ENCODE measurements around the gene MATK. TPM values are rescaled to one million over a fixed set of nuclear protein-coding genes. Genes with fewer than 3 reads are reported as not detected.

The MATK gene
- total RNA-seq, 1 donor from 2014 or later, result 1.8 TPM

DNA sequence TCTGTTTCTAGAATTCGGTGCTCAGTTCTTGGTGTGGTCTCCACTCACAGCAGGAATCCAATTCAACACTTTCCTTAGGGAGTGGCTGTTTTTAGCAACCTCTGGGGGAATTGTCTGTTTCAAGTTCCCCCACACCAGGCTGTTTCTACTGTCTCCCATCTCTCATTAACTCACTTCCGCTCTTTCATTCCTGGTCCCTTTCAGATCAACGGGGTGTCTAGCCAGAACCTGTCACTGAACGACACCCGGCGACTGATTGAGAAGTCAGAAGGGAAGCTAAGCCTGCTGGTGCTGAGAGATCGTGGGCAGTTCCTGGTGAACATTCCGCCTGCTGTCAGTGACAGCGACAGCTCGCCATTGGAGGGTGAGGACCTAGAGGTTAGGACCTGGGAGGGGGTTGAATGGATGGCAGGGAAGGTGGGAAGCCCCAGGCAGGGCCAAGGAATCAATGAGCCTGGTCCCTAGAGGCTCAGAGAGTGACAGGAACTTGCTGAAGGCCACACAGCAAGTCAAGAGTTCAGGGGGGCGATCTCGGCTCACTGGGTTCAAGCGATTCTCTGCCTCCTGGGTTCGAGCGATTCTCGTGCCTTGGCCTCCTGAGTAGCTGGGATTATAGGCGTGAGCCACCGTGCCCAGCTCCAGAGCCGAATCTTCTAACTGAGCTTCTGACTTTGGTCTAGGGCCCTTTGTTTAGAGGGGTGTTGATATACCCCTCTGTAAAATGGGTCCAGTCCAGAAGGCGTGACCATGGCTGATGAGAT, 52.5 kb downstream of the MATK start:
- H3K9me3 Mint-ChIP-seq (ENCODE audit: low read depth), result no peaks in the 10 kb centered on the region
- H3K27me3 Mint-ChIP-seq, result no peaks in the 10 kb centered on the region
- no peak overlapping the region for H3K4me3 Mint-ChIP-seq (ENCODE audit: low read depth)
- no peak for DNase-seq (ENCODE audit: low spot score, unreplicated experiment)
- peaks cover 12% of the 10 kb centered on the region for H3K36me3 Mint-ChIP-seq (ENCODE audit: insufficient read depth)
- no peaks in the 10 kb centered on the region for H3K4me1 Mint-ChIP-seq (ENCODE audit: low read depth)
- TF ChIP-seq, protein P1, sequence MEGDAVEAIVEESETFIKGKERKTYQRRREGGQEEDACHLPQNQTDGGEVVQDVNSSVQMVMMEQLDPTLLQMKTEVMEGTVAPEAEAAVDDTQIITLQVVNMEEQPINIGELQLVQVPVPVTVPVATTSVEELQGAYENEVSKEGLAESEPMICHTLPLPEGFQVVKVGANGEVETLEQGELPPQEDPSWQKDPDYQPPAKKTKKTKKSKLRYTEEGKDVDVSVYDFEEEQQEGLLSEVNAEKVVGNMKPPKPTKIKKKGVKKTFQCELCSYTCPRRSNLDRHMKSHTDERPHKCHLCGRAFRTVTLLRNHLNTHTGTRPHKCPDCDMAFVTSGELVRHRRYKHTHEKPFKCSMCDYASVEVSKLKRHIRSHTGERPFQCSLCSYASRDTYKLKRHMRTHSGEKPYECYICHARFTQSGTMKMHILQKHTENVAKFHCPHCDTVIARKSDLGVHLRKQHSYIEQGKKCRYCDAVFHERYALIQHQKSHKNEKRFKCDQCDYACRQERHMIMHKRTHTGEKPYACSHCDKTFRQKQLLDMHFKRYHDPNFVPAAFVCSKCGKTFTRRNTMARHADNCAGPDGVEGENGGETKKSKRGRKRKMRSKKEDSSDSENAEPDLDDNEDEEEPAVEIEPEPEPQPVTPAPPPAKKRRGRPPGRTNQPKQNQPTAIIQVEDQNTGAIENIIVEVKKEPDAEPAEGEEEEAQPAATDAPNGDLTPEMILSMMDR (IDR thresholded peaks at IDR 0.05; ENCODE audit: unreplicated experiment), result no peak
- H3K27ac Mint-ChIP-seq, result no peak overlapping the region

GRCh38 chr19:3732108-3732507, 54.1 kb downstream of the MATK start:
- H3K4me1 Mint-ChIP-seq (ENCODE audit: low read depth), result no peaks in the 10 kb centered on the region
- H3K9me3 Mint-ChIP-seq (ENCODE audit: low read depth), result no peaks in the 10 kb centered on the region
- no peak for DNase-seq (ENCODE audit: low spot score, unreplicated experiment)
- peaks cover 8% of the 10 kb centered on the region for H3K36me3 Mint-ChIP-seq (ENCODE audit: insufficient read depth)
- no peaks in the 10 kb centered on the region for H3K27me3 Mint-ChIP-seq
- H3K27ac Mint-ChIP-seq, result no peak overlapping the region
- H3K4me3 Mint-ChIP-seq (ENCODE audit: low read depth), result no peak overlapping the region
- TF ChIP-seq, protein P1 (IDR thresholded peaks at IDR 0.05; ENCODE audit: unreplicated experiment), result no peak

DNA sequence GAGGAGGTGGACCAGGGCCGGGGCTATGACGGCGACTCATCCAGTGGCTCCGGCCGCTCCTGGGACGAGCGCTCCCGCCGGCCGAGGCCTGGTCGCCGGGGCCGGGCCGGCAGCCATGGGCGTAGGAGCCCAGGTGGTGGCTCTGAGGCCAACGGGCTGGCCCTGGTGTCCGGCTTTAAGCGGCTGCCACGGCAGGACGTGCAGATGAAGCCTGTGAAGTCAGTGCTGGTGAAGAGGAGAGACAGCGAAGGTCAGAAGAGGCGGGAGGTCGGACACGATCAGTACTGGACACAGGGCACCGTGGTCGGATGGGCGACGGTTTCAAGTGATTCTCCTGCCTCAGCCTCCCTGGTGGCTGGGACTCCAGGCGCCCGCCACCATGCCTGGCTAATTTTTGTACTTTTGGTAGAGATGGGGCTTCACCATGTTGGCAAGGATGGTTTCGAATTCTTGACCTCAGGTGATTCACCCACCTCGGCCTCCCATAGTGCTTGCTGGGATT, 55.7 kb downstream of the MATK start:
- Mint-ChIP-seq H3K4me3 (ENCODE audit: low read depth) (no peak overlapping the region), H3K36me3 (ENCODE audit: insufficient read depth) (peaks cover 7% of the 10 kb centered on the region), H3K9me3 (ENCODE audit: low read depth) (no peaks in the 10 kb centered on the region), H3K27ac (no peak overlapping the region), H3K27me3 (no peaks in the 10 kb centered on the region), H3K4me1 (ENCODE audit: low read depth) (no peaks in the 10 kb centered on the region)
- TF ChIP-seq, protein P1 (IDR thresholded peaks at IDR 0.05; ENCODE audit: unreplicated experiment), result no peak
- DNase-seq (ENCODE audit: low spot score, unreplicated experiment), result no peak

Other genes starting within 250 kb of the MATK start
- gene TEKTIP1, start 247.2 kb downstream of the MATK start, total RNA-seq, result 3.8 and 4.0 TPM in 2 replicates
- gene MFSD12, start 228.8 kb downstream of the MATK start, total RNA-seq, result 71.5 and 75.1 TPM in 2 replicates
- 72.8 and 79.7 TPM in 2 replicates for gene HMG20B, start 213.4 kb downstream of the MATK start, total RNA-seq
- not detected in 2 replicates for gene GIPC3, start 200.9 kb downstream of the MATK start, total RNA-seq
- not detected in 2 replicates for gene TBXA2R, start 179.5 kb downstream of the MATK start, total RNA-seq
- 33.4 and 43.9 TPM in 2 replicates for gene CACTIN, start 159.6 kb downstream of the MATK start, total RNA-seq
- gene PIP5K1C, start 85.9 kb downstream of the MATK start, total RNA-seq, result 49.7 and 51.7 TPM in 2 replicates
- 36.3 and 40.7 TPM in 2 replicates for gene TJP3, start 78.0 kb downstream of the MATK start, total RNA-seq
- 31.4 and 33.3 TPM in 2 replicates for gene APBA3, start 24.7 kb downstream of the MATK start, total RNA-seq
- 38.6 and 39.8 TPM in 2 replicates for gene MRPL54, start 23.7 kb downstream of the MATK start, total RNA-seq
- gene RAX2, start 14.2 kb downstream of the MATK start, total RNA-seq, result not detected in 2 replicates
- gene ZFR2, start 82.7 kb upstream of the MATK start, total RNA-seq, result 3.5 and 3.9 TPM in 2 replicates
- gene ATCAY, start 94.3 kb upstream of the MATK start, total RNA-seq, result 0.43 and 1.1 TPM in 2 replicates
- gene NMRK2, start 146.7 kb upstream of the MATK start, total RNA-seq, result 1.4 and 2.3 TPM in 2 replicates
- gene DAPK3, start 184.7 kb upstream of the MATK start, total RNA-seq, result 105 and 106 TPM in 2 replicates
- 3,028 and 3,054 TPM in 2 replicates for gene EEF2, start 199.1 kb upstream of the MATK start, total RNA-seq
- gene PIAS4, start 221.4 kb upstream of the MATK start, total RNA-seq, result 55.3 and 56.3 TPM in 2 replicates